ENCODE results near the gene SLC2A1.

The SLC2A1 gene

GRCh38 chr1:42937141-42937696 lies 21.4 kb downstream of the SLC2A1 start:
- H3K9me3 ChIP-seq = no peaks in the 10 kb centered on the region
- H3K4me1 ChIP-seq (ENCODE audit: control insufficient read depth in 1 of 2, insufficient read depth in 1 of 2, low read depth in 1 of 2, low read length in 1 of 2) = peaks cover 82 to 87% of the 10 kb centered on the region in 2 experiments
- peak overlapping the region; percentile 32 to 46 for H3K4me3 ChIP-seq (ENCODE audit: low read depth in 1 of 2, low read length in 1 of 2)
- peak overlapping the region; percentile 89 for H3K27ac ChIP-seq
- no peaks in the 10 kb centered on the region for H3K36me3 ChIP-seq
- TF ChIP-seq, protein P1, sequence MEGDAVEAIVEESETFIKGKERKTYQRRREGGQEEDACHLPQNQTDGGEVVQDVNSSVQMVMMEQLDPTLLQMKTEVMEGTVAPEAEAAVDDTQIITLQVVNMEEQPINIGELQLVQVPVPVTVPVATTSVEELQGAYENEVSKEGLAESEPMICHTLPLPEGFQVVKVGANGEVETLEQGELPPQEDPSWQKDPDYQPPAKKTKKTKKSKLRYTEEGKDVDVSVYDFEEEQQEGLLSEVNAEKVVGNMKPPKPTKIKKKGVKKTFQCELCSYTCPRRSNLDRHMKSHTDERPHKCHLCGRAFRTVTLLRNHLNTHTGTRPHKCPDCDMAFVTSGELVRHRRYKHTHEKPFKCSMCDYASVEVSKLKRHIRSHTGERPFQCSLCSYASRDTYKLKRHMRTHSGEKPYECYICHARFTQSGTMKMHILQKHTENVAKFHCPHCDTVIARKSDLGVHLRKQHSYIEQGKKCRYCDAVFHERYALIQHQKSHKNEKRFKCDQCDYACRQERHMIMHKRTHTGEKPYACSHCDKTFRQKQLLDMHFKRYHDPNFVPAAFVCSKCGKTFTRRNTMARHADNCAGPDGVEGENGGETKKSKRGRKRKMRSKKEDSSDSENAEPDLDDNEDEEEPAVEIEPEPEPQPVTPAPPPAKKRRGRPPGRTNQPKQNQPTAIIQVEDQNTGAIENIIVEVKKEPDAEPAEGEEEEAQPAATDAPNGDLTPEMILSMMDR (IDR thresholded peaks at IDR 0.05) = peak; percentile 61
- H3K27me3 ChIP-seq = no peaks in the 10 kb centered on the region

DNA sequence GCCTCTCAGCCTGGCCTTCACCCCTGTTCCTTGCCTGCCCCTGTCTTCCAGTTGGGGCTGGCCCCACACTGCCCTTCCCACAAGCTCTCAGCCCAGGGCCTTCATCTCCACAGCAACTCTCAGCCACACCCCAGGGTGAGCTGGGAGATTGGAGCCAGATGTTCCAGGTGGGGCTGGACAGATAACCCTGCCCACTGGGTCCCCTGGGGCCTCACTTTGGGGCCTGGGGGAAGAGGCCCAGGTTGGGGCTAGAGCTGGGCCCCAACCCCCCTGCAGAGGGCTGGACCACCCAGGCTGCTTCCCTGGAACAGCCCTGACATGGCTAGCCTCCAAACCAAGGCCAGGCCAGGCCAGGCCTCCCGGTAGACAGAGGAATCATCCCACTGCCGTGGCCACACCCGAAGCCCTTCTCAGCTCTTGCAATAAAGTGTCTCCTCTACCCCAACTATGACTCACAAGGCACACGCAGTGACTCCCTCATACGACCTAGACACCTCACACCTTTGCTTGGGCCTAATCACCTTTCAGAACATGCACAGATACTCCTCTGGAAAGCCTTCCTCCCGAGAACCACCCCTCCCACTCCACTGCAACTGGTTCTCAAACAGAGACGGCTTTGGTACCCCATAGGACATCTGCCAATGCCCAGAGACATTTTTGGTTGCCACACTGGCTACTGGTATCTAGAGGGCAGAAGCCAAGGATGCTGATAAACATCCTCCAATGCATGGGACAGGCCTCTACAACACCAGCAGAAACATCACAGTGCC lies 22.2 kb downstream of the SLC2A1 start:
- H3K27ac ChIP-seq = peak overlapping the region; percentile 89
- peaks cover 82 to 87% of the 10 kb centered on the region in 2 experiments for H3K4me1 ChIP-seq (ENCODE audit: control insufficient read depth in 1 of 2, insufficient read depth in 1 of 2, low read depth in 1 of 2, low read length in 1 of 2)
- no peaks in the 10 kb centered on the region for H3K9me3 ChIP-seq
- H3K4me3 ChIP-seq (ENCODE audit: low read depth in 1 of 2, low read length in 1 of 2) = peak overlapping the region; percentile 32 to 46
- TF ChIP-seq, protein P1 (IDR thresholded peaks at IDR 0.05) = no peak
- no peaks in the 10 kb centered on the region for H3K36me3 ChIP-seq
- no peaks in the 10 kb centered on the region for H3K27me3 ChIP-seq

DNA sequence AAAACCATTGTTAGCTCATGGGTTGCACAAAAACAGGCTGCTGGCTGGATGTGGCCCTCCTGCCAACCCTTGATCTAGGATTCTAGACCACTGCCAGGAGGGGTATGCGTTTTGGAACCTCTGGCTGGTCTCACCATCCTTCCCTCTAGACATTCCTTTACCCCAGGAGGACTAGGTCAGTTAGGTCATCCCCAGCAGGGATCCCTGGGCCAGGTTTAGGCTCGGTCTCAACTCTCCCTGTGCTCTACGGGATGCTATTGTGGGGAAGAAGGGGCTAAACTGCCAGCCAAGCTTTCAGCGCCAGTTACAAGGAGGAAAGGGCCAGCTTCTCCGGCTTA lies 22.7 kb downstream of the SLC2A1 start:
- Histone ChIP-seq H3K27ac (peak overlapping the region; percentile 89), H3K36me3 (no peaks in the 10 kb centered on the region), H3K27me3 (no peaks in the 10 kb centered on the region), H3K4me1 (ENCODE audit: control insufficient read depth in 1 of 2, insufficient read depth in 1 of 2, low read depth in 1 of 2, low read length in 1 of 2) (peaks cover 82 to 87% of the 10 kb centered on the region in 2 experiments), H3K4me3 (ENCODE audit: low read depth in 1 of 2, low read length in 1 of 2) (peak overlapping the region; percentile 32 to 46), H3K9me3 (no peaks in the 10 kb centered on the region)
- TF ChIP-seq, protein P1 (IDR thresholded peaks at IDR 0.05) = no peak

- Histone ChIP-seq H3K9me3 (no peaks in the 10 kb centered on the region), H3K4me1 (ENCODE audit: control insufficient read depth in 1 of 2, insufficient read depth in 1 of 2, low read depth in 1 of 2, low read length in 1 of 2) (peaks cover 87 to 89% of the 10 kb centered on the region in 2 experiments), H3K4me3 (ENCODE audit: low read depth in 1 of 2, low read length in 1 of 2) (peak overlapping the region in 1 of 2 experiments; percentile 46), H3K27ac (peak overlapping the region; percentile 89), H3K27me3 (no peaks in the 10 kb centered on the region), H3K36me3 (no peaks in the 10 kb centered on the region)
- TF ChIP-seq, protein P1 (IDR thresholded peaks at IDR 0.05) = no peak
Observed at GRCh38 chr1:42935313-42935895, 23.3 kb downstream of the SLC2A1 start.

DNA sequence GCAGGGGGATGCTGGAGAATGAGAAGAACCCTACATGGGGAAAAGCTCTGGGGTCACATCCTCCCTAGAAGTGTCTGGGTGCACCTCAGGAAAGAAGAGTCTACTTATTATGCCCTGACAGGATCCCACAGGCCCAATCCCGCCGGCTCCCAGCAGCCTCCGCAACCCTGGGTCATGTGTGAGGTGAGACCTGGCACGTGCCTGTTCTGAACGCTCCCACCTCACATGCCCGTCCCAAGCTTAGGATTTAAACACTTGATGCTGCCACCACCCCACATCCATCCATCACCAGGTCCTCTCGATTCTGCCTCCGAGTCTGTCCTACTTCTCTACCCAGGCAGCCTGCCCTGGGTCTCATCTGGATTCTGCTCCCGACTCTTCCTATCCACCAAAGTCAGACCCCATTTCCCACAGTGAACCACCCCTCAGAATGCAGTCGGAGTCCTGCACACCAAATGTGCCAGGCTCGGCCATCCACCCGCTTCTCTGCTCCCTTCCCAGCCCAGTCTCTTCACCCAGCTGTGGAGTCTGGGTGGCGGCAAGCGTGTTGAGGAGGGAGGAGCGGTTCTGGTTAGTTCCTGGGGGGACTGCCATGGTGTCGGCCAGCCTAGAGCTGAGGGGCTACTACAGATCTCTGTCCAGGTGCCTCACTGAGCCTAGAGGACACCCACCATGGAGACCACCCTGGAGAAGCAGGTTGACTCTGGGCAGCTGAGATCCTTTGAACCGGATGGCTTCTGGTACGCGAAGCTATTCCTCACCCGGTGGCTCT lies 23.9 kb downstream of the SLC2A1 start:
- no peaks in the 10 kb centered on the region for H3K27me3 ChIP-seq
- TF ChIP-seq, protein P1 (IDR thresholded peaks at IDR 0.05) = no peak
- H3K36me3 ChIP-seq = no peaks in the 10 kb centered on the region
- H3K9me3 ChIP-seq = no peaks in the 10 kb centered on the region
- peak overlapping the region; percentile 89 for H3K27ac ChIP-seq
- peaks cover 87 to 89% of the 10 kb centered on the region in 2 experiments for H3K4me1 ChIP-seq (ENCODE audit: control insufficient read depth in 1 of 2, insufficient read depth in 1 of 2, low read depth in 1 of 2, low read length in 1 of 2)
- no peak overlapping the region for H3K4me3 ChIP-seq (ENCODE audit: low read depth in 1 of 2, low read length in 1 of 2)
